HepG2 (cell line): ENCODE measurements around the gene NKX6-2. TPM values are rescaled to one million over a fixed set of nuclear protein-coding genes. Genes with fewer than 3 reads are reported as not detected.

Experiments used
- BRD4 ChIP-seq: sonication (generic); formaldehyde crosslinking; IDR thresholded peaks from 2 replicates; pipeline ENCODE4 v1.4.0; 2020; ENCODE audit warnings: missing genetic modification reagents
- NFYB ChIP-seq: sonication (generic); formaldehyde crosslinking; IDR thresholded peaks from 2 replicates; pipeline ENCODE4 v1.4.0; 2020; ENCODE audit warnings: missing genetic modification reagents
- SALL1 ChIP-seq: sonication (generic); formaldehyde crosslinking; IDR thresholded peaks from 2 replicates; pipeline ENCODE4 v1.8.0; 2022; ENCODE audit warnings: mild to moderate bottlenecking, missing genetic modification reagents
- SIX1 ChIP-seq: sonication (generic); formaldehyde crosslinking; IDR thresholded peaks from 2 replicates; pipeline ENCODE4 v1.4.0; 2020; ENCODE audit warnings: missing genetic modification reagents, borderline replicate concordance
- SMARCC2 ChIP-seq: fragments of 450-650 bp; IDR thresholded peaks from 2 replicates; pipeline ENCODE4 v1.6.1; 2017; ENCODE audit warnings: antibody characterized with exemption, mild to moderate bottlenecking
- THAP11 ChIP-seq: IDR thresholded peaks from 2 replicates; pipeline ENCODE4 v1.6.1; 2016; ENCODE audit warnings: missing biosample characterization, missing genetic modification reagents
- ZBTB7B ChIP-seq: sonication (generic); formaldehyde crosslinking; IDR thresholded peaks from 2 replicates; pipeline ENCODE4 v1.4.0; 2020; ENCODE audit warnings: missing genetic modification reagents
- ZNF569 ChIP-seq: sonication (generic); formaldehyde crosslinking; IDR thresholded peaks from 2 replicates; pipeline ENCODE4 v1.5.0; 2020; ENCODE audit warnings: mild to moderate bottlenecking, missing genetic modification reagents, moderate library complexity, borderline replicate concordance
- ZNF572 ChIP-seq: sonication (generic); formaldehyde crosslinking; IDR thresholded peaks from 2 replicates; pipeline ENCODE4 v1.5.1; 2020; ENCODE audit warnings: mild to moderate bottlenecking, missing genetic modification reagents
- polyA plus RNA-seq, 8 experiments: library from polyadenylated mRNA; depleted of rRNA in 3 of 8; stranded (reverse) in 7 of 8; unstranded in 1 of 8; fragments of >200 nt; fragmentation: Illumina TruSeq in 4 of 8; extraction: Trizol in 4 of 8; gene quantifications; 2 replicates each; pipeline versions ENCODE4 v1.2.1 to v1.2.3, GENCODE V29; 2011 to 2016; ENCODE audit warnings: low read depth in 4 of 8, missing spikeins in 1 of 8, mixed read lengths in 1 of 8; ENCODE audit not compliant: insufficient read depth in 1 of 8
- total RNA-seq, 5 experiments: library from RNA; depleted of rRNA; stranded (reverse); fragments of >200 nt; fragmentation: Illumina TruSeq; extraction: Trizol; gene quantifications; 2 replicates each; pipeline ENCODE4 v1.2.3, GENCODE V29; 2016; ENCODE audit warnings: low read depth in 1 of 5
- TF ChIP-seq, protein P1 (sequence below), 2 experiments: sonication (generic) in 1 of 2; formaldehyde crosslinking in 1 of 2; IDR thresholded peaks; 2 replicates each; pipeline versions ENCODE4 v1.4.0 to v1.6.1; 2018 to 2020; ENCODE audit warnings: missing genetic modification reagents in 2 of 2, borderline replicate concordance in 1 of 2, low read depth in 1 of 2, mild to moderate bottlenecking in 1 of 2, missing biosample characterization in 1 of 2
- TF ChIP-seq, protein P2 (sequence below): sonication (generic); formaldehyde crosslinking; IDR thresholded peaks from 2 replicates; pipeline ENCODE4 v1.4.0; 2020; ENCODE audit warnings: missing genetic modification reagents, borderline replicate concordance
- TF ChIP-seq, protein P3 (sequence below): sonication (generic); formaldehyde crosslinking; IDR thresholded peaks from 2 replicates; pipeline ENCODE4 v1.5.1; 2020; ENCODE audit warnings: mild to moderate bottlenecking, missing genetic modification reagents, moderate library complexity
- TF ChIP-seq, protein P4 (sequence below): sonication (generic); formaldehyde crosslinking; IDR thresholded peaks from 2 replicates; pipeline ENCODE4 v1.4.0; 2020; ENCODE audit warnings: low read depth, mild to moderate bottlenecking, missing genetic modification reagents
- TF ChIP-seq, protein P5 (sequence below): IDR thresholded peaks from 2 replicates; pipeline ENCODE4 v1.6.1; 2016

Gene NKX6-2
- total and polyA plus RNA-seq, 2 of the 13 experiments (the other 11 are each of a cell fraction or from before 2014, with no cell fraction given), result not detected

- TF ChIP-seq, protein P1, sequence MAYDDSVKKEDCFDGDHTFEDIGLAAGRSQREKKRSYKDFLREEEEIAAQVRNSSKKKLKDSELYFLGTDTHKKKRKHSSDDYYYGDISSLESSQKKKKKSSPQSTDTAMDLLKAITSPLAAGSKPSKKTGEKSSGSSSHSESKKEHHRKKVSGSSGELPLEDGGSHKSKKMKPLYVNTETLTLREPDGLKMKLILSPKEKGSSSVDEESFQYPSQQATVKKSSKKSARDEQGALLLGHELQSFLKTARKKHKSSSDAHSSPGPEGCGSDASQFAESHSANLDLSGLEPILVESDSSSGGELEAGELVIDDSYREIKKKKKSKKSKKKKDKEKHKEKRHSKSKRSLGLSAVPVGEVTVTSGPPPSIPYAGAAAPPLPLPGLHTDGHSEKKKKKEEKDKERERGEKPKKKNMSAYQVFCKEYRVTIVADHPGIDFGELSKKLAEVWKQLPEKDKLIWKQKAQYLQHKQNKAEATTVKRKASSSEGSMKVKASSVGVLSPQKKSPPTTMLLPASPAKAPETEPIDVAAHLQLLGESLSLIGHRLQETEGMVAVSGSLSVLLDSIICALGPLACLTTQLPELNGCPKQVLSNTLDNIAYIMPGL (CRISPR knock-in tag; IDR thresholded peaks at IDR 0.05; ENCODE audit: borderline replicate concordance in 1 of 2, low read depth in 1 of 2), result no peak
- TF ChIP-seq, protein P2, sequence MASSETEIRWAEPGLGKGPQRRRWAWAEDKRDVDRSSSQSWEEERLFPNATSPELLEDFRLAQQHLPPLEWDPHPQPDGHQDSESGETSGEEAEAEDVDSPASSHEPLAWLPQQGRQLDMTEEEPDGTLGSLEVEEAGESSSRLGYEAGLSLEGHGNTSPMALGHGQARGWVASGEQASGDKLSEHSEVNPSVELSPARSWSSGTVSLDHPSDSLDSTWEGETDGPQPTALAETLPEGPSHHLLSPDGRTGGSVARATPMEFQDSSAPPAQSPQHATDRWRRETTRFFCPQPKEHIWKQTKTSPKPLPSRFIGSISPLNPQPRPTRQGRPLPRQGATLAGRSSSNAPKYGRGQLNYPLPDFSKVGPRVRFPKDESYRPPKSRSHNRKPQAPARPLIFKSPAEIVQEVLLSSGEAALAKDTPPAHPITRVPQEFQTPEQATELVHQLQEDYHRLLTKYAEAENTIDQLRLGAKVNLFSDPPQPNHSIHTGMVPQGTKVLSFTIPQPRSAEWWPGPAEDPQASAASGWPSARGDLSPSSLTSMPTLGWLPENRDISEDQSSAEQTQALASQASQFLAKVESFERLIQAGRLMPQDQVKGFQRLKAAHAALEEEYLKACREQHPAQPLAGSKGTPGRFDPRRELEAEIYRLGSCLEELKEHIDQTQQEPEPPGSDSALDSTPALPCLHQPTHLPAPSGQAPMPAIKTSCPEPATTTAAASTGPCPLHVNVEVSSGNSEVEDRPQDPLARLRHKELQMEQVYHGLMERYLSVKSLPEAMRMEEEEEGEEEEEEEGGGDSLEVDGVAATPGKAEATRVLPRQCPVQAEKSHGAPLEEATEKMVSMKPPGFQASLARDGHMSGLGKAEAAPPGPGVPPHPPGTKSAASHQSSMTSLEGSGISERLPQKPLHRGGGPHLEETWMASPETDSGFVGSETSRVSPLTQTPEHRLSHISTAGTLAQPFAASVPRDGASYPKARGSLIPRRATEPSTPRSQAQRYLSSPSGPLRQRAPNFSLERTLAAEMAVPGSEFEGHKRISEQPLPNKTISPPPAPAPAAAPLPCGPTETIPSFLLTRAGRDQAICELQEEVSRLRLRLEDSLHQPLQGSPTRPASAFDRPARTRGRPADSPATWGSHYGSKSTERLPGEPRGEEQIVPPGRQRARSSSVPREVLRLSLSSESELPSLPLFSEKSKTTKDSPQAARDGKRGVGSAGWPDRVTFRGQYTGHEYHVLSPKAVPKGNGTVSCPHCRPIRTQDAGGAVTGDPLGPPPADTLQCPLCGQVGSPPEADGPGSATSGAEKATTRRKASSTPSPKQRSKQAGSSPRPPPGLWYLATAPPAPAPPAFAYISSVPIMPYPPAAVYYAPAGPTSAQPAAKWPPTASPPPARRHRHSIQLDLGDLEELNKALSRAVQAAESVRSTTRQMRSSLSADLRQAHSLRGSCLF (CRISPR knock-in tag), result no peak
- no peak for TF ChIP-seq SALL1 (CRISPR knock-in tag)
- no peak for TF ChIP-seq BRD4 (CRISPR knock-in tag)
- TF ChIP-seq, protein P3, sequence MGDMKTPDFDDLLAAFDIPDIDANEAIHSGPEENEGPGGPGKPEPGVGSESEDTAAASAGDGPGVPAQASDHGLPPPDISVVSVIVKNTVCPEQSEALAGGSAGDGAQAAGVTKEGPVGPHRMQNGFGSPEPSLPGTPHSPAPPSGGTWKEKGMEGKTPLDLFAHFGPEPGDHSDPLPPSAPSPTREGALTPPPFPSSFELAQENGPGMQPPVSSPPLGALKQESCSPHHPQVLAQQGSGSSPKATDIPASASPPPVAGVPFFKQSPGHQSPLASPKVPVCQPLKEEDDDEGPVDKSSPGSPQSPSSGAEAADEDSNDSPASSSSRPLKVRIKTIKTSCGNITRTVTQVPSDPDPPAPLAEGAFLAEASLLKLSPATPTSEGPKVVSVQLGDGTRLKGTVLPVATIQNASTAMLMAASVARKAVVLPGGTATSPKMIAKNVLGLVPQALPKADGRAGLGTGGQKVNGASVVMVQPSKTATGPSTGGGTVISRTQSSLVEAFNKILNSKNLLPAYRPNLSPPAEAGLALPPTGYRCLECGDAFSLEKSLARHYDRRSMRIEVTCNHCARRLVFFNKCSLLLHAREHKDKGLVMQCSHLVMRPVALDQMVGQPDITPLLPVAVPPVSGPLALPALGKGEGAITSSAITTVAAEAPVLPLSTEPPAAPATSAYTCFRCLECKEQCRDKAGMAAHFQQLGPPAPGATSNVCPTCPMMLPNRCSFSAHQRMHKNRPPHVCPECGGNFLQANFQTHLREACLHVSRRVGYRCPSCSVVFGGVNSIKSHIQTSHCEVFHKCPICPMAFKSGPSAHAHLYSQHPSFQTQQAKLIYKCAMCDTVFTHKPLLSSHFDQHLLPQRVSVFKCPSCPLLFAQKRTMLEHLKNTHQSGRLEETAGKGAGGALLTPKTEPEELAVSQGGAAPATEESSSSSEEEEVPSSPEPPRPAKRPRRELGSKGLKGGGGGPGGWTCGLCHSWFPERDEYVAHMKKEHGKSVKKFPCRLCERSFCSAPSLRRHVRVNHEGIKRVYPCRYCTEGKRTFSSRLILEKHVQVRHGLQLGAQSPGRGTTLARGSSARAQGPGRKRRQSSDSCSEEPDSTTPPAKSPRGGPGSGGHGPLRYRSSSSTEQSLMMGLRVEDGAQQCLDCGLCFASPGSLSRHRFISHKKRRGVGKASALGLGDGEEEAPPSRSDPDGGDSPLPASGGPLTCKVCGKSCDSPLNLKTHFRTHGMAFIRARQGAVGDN (CRISPR knock-in tag), result no peak
- no peak for TF ChIP-seq SIX1 (CRISPR knock-in tag)
- TF ChIP-seq SMARCC2, result no peak
- TF ChIP-seq ZNF572 (CRISPR knock-in tag), result no peak
- TF ChIP-seq, protein P4, sequence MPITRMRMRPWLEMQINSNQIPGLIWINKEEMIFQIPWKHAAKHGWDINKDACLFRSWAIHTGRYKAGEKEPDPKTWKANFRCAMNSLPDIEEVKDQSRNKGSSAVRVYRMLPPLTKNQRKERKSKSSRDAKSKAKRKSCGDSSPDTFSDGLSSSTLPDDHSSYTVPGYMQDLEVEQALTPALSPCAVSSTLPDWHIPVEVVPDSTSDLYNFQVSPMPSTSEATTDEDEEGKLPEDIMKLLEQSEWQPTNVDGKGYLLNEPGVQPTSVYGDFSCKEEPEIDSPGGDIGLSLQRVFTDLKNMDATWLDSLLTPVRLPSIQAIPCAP (CRISPR knock-in tag), result no peak
- TF ChIP-seq ZNF569 (CRISPR knock-in tag), result no peak
- no peak for TF ChIP-seq ZBTB7B
- TF ChIP-seq THAP11 (CRISPR knock-in tag), result no peak
- no peak for TF ChIP-seq NFYB (CRISPR knock-in tag)
- TF ChIP-seq, protein P5, sequence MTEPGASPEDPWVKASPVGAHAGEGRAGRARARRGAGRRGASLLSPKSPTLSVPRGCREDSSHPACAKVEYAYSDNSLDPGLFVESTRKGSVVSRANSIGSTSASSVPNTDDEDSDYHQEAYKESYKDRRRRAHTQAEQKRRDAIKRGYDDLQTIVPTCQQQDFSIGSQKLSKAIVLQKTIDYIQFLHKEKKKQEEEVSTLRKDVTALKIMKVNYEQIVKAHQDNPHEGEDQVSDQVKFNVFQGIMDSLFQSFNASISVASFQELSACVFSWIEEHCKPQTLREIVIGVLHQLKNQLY (CRISPR knock-in tag), result no peak
These were observed 22.7 kb upstream of the NKX6-2 start (continued) for GRCh38 chr10:132808383-132809231.
